ENCODE measurements around the gene GTF2H1.

DNA sequence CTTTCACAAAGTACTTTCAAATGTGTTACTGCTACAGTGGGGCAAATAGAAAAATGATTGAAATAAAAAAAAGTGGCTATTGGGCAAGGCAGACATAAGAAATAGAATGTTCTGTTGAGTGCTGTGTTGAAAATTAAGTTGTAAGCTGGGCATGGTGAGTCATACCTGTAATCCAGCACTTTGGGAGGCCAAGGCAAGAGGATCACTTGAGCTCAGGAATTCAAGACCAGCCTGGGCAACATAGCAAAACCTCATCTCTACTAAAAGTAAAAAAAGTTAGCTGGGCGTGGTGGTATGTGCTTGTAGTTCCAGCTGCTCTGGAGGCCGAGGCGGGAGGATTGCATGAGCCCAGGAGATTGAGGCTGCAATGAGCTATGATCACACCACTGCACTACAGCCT lies 45.1 kb downstream of the GTF2H1 start:
- no peak for TF ChIP-seq GATA3 (IDR thresholded peaks at IDR 0.05; ENCODE audit: low read depth, low read length)
- no peak for TF ChIP-seq GATA2 (IDR thresholded peaks at IDR 0.05; ENCODE audit: low read depth, low read length)
